H1 (cell line): ENCODE data around the gene CEP104. TPM values are rescaled to one million over a fixed set of nuclear protein-coding genes. Genes with fewer than 3 reads are reported as not detected.

Experiments used
- CEBPB ChIP-seq: IDR thresholded peaks from 2 replicates; pipeline ENCODE4 v1.6.1; 2012; ENCODE audit warnings: low read depth, low read length
- CHD2 ChIP-seq: IDR thresholded peaks from 2 replicates; pipeline ENCODE4 v1.6.1; 2012; ENCODE audit warnings: low read length, improper control_type of control experiment
- CTBP2 ChIP-seq: IDR thresholded peaks from 2 replicates; pipeline ENCODE4 v1.7.0; 2011; ENCODE audit warnings: borderline replicate concordance, mild to moderate bottlenecking, moderate library complexity, mixed read lengths, low read length; ENCODE audit not compliant: insufficient read depth, insufficient read length
- HDAC2 ChIP-seq, 2 experiments: fragments of 300-600 bp in 1 of 2; sonication (generic) in 1 of 2; IDR thresholded peaks; 2 replicates each; pipeline ENCODE4 v1.6.1; 2011 to 2012; ENCODE audit warnings: low read depth in 2 of 2, low read length in 2 of 2, mild to moderate bottlenecking in 2 of 2, moderate library complexity in 2 of 2, borderline replicate concordance in 1 of 2, inconsistent platforms in 1 of 2
- HDAC6 ChIP-seq: IDR thresholded peaks from one replicate; pipeline ENCODE4 v1.7.1; 2012; ENCODE audit warnings: low read depth, mild to moderate bottlenecking, inconsistent platforms, low read length, moderate library complexity
- KDM1A ChIP-seq: fragments of 200-600, 300-600 bp; sonication (generic); IDR thresholded peaks from 2 replicates; pipeline ENCODE4 v1.7.1; 2016; ENCODE audit warnings: mild to moderate bottlenecking, low read length, borderline replicate concordance
- KDM4A ChIP-seq: IDR thresholded peaks from one replicate; pipeline ENCODE4 v1.7.1; 2012; ENCODE audit warnings: low read depth, mild to moderate bottlenecking, moderate library complexity, low read length, inconsistent platforms; ENCODE audit not compliant: severe bottlenecking
- SP4 ChIP-seq: IDR thresholded peaks from 2 replicates; pipeline ENCODE4 v1.6.1; 2012; ENCODE audit warnings: low read length, inconsistent platforms
- polyA plus RNA-seq, 7 experiments: library from polyadenylated mRNA; depleted of rRNA in 3 of 7; stranded (reverse) in 5 of 7; unstranded in 2 of 7; fragments of >200 nt in 5 of 7; fragments of 200-250 nt in 2 of 7; gene quantifications; 1 replicate in 5 of 7; 2 replicates in 1 of 7; 4 replicates in 1 of 7; pipeline versions ENCODE4 v1.2.1 to v1.2.3, GENCODE V29; 2011 to 2013; ENCODE audit warnings: missing spikeins in 2 of 7, mixed read lengths in 2 of 7
- total RNA-seq: library from RNA; stranded (reverse); fragmentation: NEBNext Ultra II Directional; extraction: Animal tissue kit (Norgen Biotek cat#: 25700); gene quantifications from 2 replicates; pipeline ENCODE4 v1.2.1, GENCODE V29; 2021
- TF ChIP-seq, protein P1 (sequence below): fragments of 300-600 bp; sonication (generic); IDR thresholded peaks from 2 replicates; pipeline ENCODE4 v1.7.1; 2012; ENCODE audit warnings: low read length, moderate library complexity, mild to moderate bottlenecking, inconsistent platforms; ENCODE audit not compliant: insufficient replicate concordance

Gene CEP104
- total and polyA plus RNA-seq, 2 of the 8 experiments (the other 6 are each of a cell fraction or from before 2014, with no cell fraction given): 8.0 to 43.9 TPM

GRCh38 chr1:3837200-3837599, 19.8 kb downstream of the CEP104 start (continued):
- TF ChIP-seq, protein P1, sequence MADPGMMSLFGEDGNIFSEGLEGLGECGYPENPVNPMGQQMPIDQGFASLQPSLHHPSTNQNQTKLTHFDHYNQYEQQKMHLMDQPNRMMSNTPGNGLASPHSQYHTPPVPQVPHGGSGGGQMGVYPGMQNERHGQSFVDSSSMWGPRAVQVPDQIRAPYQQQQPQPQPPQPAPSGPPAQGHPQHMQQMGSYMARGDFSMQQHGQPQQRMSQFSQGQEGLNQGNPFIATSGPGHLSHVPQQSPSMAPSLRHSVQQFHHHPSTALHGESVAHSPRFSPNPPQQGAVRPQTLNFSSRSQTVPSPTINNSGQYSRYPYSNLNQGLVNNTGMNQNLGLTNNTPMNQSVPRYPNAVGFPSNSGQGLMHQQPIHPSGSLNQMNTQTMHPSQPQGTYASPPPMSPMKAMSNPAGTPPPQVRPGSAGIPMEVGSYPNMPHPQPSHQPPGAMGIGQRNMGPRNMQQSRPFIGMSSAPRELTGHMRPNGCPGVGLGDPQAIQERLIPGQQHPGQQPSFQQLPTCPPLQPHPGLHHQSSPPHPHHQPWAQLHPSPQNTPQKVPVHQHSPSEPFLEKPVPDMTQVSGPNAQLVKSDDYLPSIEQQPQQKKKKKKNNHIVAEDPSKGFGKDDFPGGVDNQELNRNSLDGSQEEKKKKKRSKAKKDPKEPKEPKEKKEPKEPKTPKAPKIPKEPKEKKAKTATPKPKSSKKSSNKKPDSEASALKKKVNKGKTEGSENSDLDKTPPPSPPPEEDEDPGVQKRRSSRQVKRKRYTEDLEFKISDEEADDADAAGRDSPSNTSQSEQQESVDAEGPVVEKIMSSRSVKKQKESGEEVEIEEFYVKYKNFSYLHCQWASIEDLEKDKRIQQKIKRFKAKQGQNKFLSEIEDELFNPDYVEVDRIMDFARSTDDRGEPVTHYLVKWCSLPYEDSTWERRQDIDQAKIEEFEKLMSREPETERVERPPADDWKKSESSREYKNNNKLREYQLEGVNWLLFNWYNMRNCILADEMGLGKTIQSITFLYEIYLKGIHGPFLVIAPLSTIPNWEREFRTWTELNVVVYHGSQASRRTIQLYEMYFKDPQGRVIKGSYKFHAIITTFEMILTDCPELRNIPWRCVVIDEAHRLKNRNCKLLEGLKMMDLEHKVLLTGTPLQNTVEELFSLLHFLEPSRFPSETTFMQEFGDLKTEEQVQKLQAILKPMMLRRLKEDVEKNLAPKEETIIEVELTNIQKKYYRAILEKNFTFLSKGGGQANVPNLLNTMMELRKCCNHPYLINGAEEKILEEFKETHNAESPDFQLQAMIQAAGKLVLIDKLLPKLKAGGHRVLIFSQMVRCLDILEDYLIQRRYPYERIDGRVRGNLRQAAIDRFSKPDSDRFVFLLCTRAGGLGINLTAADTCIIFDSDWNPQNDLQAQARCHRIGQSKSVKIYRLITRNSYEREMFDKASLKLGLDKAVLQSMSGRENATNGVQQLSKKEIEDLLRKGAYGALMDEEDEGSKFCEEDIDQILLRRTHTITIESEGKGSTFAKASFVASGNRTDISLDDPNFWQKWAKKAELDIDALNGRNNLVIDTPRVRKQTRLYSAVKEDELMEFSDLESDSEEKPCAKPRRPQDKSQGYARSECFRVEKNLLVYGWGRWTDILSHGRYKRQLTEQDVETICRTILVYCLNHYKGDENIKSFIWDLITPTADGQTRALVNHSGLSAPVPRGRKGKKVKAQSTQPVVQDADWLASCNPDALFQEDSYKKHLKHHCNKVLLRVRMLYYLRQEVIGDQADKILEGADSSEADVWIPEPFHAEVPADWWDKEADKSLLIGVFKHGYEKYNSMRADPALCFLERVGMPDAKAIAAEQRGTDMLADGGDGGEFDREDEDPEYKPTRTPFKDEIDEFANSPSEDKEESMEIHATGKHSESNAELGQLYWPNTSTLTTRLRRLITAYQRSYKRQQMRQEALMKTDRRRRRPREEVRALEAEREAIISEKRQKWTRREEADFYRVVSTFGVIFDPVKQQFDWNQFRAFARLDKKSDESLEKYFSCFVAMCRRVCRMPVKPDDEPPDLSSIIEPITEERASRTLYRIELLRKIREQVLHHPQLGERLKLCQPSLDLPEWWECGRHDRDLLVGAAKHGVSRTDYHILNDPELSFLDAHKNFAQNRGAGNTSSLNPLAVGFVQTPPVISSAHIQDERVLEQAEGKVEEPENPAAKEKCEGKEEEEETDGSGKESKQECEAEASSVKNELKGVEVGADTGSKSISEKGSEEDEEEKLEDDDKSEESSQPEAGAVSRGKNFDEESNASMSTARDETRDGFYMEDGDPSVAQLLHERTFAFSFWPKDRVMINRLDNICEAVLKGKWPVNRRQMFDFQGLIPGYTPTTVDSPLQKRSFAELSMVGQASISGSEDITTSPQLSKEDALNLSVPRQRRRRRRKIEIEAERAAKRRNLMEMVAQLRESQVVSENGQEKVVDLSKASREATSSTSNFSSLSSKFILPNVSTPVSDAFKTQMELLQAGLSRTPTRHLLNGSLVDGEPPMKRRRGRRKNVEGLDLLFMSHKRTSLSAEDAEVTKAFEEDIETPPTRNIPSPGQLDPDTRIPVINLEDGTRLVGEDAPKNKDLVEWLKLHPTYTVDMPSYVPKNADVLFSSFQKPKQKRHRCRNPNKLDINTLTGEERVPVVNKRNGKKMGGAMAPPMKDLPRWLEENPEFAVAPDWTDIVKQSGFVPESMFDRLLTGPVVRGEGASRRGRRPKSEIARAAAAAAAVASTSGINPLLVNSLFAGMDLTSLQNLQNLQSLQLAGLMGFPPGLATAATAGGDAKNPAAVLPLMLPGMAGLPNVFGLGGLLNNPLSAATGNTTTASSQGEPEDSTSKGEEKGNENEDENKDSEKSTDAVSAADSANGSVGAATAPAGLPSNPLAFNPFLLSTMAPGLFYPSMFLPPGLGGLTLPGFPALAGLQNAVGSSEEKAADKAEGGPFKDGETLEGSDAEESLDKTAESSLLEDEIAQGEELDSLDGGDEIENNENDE: no peak
- TF ChIP-seq CTBP2 (no peak), KDM4A (no peak), HDAC2 (IDR thresholded peaks at IDR 0.05; ENCODE audit: borderline replicate concordance in 1 of 2, low read depth in 2 of 2, low read length in 2 of 2) (no peak), HDAC6 (no peak), CEBPB (no peak), KDM1A (no peak), CHD2 (no peak), SP4 (no peak)
- TF ChIP-seq, all 59 proteins: peak for 0
